ENCODE data around the gene P2RY2.
"Not testable (repeated sequence)": the region's sequence is repeated elsewhere in the genome, so short reads cannot be mapped to it uniquely, and the experiment has no call there.

The P2RY2 gene

GRCh38 chr11:73188301-73188700 is 29.8 kb upstream of the P2RY2 start:
- DNase-seq = no peak

GRCh38 chr11:73189315-73189714 is 28.8 kb upstream of the P2RY2 start:
- no peak for DNase-seq

GRCh38 chr11:73189723-73190556 is 28.1 kb upstream of the P2RY2 start:
- DNase-seq = no peak

GRCh38 chr11:73190557-73190885 is 27.6 kb upstream of the P2RY2 start:
- DNase-seq = no peak

DNA sequence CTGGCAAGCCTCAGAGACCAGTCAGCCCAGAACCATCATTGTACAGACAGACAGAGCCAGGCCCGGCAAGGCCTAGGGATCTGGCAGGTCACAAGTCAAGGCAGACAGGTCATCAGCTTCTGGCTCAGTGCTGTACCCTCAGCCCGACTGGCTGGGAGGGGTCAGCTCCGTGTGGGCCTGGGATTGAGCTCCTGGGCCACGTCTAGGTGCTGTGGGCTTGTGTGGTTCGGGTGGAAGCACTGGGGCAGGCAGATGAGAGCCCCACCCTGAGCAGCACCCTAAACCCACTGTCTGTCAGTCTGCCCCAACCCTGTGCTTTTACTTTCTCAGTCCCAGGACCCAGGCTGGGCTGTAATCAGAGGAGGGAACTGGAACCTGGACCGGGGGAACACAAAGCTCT is 26.9 kb upstream of the P2RY2 start:
- no peak for DNase-seq

- DNase-seq = no peak
Measured at GRCh38 chr11:73192272-73192671, 25.8 kb upstream of the P2RY2 start.

GRCh38 chr11:73193251-73194033 is 24.6 kb upstream of the P2RY2 start:
- no peak for DNase-seq

DNA sequence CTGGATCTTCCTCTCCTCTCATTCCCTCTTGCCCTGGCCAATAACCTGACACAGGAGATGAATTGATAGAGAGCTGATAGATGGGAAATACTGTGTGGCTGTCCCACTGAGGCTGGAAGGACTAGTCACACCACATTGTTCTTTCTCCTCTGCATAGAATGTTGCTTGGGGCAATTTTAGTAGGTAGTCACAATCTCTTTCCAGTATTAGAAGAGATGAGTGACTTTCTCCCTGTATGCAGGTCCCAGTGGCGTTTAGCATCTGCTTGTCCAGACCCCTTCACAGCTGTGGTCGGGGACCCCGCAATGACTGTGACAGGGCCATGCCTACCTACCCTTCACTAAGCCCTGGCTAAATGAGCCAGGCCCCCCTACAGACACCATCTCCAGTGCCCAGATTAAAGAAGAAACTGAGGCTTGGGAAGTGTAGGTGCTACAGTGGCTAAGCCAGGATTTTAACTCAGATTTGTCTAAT is 24.0 kb upstream of the P2RY2 start:
- no peak for DNase-seq

DNA sequence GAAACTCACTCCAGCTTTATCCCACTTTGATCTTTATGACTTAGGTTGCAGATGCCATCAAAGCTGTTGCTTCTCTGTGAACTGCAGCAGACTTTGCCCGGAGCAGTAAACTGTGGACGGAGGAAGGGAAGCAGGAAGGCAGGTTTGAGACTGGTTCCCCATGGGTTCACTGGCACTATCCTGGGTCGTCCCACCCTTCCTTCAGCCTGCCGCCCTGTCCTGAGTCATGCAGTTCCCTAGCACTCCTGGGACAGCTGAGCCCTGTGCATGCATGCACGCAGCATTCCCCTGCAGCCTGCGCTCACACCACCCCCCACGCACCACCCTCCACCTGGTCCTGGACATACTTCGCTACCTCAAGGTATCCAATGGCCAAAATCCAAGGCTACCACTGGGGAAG is 23.5 kb upstream of the P2RY2 start:
- DNase-seq = no peak

DNA sequence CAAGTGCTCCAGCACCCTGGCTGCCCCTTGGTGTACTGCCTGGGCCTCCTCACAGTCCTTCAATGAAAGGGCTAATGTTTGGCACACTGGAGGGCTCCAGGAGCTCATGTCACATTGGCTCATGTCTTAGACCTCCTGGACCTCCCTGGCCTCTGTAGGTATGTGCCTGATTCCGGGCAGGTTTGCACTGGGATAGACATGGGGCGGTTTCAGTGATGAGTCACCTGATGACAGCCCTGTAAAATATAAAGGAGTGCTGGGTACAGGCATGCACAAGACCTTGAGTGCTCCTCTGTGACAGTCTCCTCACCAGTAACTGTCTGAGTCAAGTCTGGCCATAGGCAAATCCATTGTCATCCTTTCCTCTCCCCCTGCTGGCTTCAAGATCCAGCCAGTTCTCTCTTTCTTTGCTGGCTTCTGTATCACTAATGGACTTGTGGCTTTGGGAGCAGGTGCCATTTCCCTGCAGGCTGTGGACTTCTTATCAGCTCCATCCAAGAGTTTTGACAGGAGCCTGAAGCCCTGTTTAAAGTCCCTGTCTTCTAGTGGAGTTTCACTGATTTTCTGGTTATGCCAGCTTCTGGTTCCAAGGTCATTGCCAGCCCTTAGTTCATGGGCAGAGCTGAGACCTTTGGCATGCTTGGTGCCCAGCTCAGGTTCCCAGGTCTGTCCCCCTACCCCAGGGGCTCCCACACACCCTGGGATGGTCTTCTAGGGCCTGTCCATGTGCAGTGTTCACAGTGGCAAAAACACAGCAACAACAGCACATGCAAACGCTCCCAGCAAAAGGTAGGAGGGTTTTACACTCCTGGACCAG is 22.7 kb upstream of the P2RY2 start:
- DNase-seq = no peak

GRCh38 chr11:73196576-73196975 is 21.5 kb upstream of the P2RY2 start:
- DNase-seq = no peak

DNA sequence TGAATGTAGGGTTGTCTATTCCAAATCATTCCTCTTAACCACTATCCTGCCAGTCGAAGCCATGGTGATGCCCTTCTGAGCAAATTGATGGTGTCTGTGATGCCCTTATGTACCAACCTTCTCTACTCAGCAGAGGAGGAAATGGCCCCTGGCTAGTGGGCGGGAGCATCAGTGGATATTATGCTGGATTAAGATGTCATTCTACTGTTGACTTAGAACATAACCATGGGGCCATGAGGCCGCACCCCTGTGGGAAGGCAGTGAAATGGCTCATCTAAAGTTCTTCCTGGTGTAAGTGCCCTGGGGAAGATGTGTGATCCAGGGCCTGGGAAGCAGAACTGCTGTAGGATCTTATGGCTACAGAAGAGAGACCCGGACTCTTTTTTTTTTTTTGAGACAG is 20.7 kb upstream of the P2RY2 start:
- DNase-seq = no peak

DNA sequence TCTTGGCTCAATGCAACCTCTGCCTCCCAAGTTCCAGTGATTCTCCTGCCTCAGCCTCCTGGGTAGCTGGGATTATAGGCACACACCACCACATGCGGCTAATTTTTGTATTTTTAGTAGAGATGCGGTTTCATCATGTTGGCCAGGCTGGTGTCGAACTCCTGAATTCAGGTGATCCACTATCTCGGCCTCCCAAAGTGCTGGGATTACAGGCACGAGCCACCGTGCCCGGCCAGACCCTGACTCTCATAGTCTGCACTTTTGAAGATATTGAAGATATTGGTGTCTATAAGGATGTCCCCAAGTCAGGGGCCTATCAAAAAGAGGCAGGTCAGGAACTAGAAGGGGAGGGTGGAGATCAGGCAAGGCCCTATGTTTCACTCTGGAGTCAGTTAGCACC is 20.3 kb upstream of the P2RY2 start:
- DNase-seq = not testable (repeated sequence)

GRCh38 chr11:73198677-73199076 is 19.4 kb upstream of the P2RY2 start:
- no peak for DNase-seq

DNA sequence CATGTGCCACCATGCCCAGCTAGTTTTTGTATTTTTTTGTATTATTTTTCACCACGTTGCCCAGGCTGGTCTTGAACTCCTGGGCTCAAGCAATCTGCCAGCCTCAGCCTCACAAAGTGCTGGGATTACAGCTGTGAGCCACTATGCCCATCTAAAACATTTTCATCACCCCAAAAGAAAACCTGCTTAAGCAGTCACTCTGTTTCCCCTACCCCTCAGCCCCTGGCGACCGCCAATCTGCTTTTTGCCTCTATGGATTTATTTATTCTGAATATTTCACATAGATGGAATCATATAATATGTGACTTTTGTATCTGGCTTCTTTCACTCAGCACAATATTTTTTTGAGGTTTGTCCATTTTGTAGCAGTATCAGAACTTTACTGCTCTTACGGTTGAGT is 18.6 kb upstream of the P2RY2 start:
- no peak for DNase-seq

DNA sequence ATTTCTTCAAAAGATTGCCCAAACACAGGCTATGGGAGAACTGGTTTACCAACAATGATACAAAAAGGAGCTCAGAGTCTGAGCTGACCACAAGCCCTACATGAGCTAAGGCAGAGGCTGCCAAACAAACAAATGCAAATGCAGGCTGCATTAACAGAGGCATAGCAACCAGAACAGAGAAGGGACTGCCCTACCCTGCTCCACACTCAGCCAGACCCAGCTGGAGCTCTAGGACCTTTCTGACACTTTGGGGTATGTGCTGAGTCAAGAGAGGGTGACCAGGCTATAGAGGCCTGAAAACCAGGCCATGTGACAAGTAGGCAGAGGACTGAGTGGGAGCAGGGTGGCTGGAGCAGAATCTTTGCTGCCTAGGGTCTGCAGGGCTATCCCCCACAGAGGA is 17.8 kb upstream of the P2RY2 start:
- peak; percentile 12 for DNase-seq

- peak; percentile 23 for DNase-seq
Measured at GRCh38 chr11:73201249-73201648, 16.8 kb upstream of the P2RY2 start.

GRCh38 chr11:73201888-73202780 is 15.9 kb upstream of the P2RY2 start:
- peak; percentile 16 for DNase-seq

- DNase-seq = no peak
Measured at GRCh38 chr11:73203322-73203721, 14.8 kb upstream of the P2RY2 start.

DNA sequence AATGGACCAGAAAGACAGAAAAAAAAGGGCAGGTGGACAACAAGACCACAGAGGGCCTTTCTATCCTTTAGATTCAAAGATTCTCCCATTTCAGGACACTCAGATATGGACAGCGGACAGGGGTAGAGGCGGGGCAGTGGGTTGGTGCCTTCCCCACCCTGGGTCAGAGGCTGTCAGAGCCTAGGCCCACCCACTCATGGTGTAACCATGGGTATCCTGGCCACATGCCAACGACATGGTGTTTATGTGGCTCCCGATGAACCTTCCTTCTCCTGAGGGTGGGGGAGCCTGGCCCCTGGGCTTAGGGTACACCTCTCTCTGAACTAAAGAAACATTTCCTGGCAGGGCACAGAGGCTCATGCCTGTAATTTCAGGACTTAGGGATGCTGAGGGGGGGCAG is 14.3 kb upstream of the P2RY2 start:
- peak; percentile 30 for DNase-seq

- DNase-seq = peak; percentile 31
Measured at GRCh38 chr11:73204711-73205121, 13.4 kb upstream of the P2RY2 start.

DNA sequence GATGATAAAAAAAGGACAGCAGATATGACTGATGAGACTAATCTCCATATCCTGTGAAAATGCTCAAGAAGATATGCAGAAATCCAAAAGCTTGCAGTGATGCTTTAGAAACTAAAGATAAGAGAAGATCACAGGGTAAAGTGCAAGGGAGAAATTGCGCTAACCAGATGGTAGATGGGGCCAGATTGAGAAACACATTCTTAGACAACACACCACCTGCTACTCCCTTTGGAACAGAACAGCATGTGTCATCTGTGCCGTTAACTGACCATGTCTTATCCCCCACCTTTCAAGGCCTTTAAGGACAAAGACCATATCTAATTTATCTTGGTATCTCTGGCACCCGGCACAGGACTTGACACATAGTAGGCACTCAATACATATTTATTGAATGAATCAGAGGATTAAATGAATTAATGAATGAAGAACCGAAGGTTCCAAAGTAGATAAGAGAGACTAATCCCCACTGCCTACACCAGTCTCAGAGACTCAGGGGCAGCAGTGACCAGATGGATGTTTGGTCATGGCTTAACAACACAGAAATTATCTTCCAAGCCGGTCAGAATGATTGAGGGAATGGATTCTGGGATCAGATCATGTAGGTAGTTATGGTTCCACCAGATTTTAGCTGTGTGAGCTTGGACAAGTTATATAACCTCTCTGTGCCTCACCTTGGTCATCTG is 12.3 kb upstream of the P2RY2 start:
- peak; percentile 12 for DNase-seq

Data from right forelimb (tissue), 1 donor.